NCI-H2029 treated with DMSO at 0.1 percent for 48 hours (cell line): ENCODE results near the gene GTF2A1.
"Not testable (repeated sequence)": the region's sequence is repeated elsewhere in the genome, so short reads cannot be mapped to it uniquely, and the experiment has no call there.

Source experiments
- DNase-seq: peaks from one replicate; lab custom pipeline; 2025; lab: John Stamatoyannopoulos, UW

GTF2A1 gene

GRCh38 chr14:81220830-81221578 is at the start of gene GTF2A1:
Gene GTF2A1 (minus strand): TSS chr14:81220959. CDS start chr14:81220518, 441 bp downstream.
- DNase-seq = peak; percentile 49

- no peak for DNase-seq
These were observed 49.2 kb upstream of the GTF2A1 start for GRCh38 chr14:81269979-81270375.

- DNase-seq = peak; percentile 71
These were observed 48.6 kb upstream of the GTF2A1 start for GRCh38 chr14:81269100-81269978.

DNA sequence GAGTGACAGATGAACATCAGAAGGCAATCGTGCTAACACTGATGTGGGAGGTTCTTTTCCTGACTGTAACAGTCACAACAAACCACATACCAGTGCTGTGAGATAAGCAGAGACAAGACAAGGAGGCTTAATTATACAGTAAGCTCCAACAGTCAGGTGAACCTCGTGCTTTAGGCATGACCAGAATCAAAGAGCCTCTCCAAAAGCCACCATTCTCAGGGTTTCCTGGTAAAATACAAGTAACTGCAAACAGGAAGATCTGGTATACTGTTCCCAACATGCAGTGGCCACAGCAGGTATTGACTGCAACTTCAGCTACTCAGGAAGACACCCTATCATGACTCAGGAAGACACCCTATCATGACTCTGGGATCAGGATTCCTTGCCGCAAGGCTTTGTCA is 47.3 kb upstream of the GTF2A1 start:
- DNase-seq = no peak

DNA sequence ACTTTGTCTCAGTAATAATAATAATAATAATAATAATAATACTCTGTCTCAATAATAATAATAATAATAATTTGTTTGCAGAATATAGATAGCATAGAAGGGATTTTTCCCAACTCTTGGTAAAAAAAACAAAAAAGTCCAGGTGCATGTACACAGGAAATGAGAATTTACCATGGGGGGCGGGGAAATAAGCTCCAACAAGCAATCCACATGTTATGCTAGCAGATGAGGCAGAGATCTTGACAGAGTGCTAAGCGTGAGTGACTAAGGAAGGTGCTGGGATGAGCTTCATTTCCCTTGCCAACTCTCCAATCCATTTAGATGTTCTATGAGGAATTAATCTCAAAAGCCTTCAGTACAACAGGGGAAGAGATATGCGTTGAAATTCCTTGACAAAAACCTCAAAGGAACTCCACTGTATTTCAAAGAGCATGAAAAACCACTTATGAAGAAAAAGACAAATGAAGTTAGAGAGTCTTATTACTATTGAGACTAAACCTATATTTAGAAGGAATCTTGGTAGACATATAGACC is 44.9 kb upstream of the GTF2A1 start:
- no peak for DNase-seq

DNA sequence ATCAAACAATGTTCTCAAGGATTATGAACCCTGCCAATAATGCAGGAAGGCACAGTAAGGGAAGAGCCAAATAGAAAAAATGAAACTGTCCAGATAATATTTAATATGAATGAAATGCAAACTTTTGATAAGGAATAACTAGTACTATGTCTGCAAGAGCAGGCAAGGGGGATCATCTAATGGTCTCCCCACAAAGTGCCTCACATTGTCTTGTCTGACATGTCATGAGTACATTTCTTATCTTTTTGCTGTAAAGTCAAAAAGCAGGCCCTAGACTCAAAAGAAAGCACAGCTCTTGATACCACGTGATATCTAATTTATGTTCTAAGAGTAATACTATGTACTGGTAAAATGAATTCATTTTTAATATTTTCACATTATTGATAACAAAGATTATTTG is 43.9 kb upstream of the GTF2A1 start:
- DNase-seq = no peak

- DNase-seq = no peak
These were observed 43.1 kb upstream of the GTF2A1 start for GRCh38 chr14:81263777-81264410.

DNA sequence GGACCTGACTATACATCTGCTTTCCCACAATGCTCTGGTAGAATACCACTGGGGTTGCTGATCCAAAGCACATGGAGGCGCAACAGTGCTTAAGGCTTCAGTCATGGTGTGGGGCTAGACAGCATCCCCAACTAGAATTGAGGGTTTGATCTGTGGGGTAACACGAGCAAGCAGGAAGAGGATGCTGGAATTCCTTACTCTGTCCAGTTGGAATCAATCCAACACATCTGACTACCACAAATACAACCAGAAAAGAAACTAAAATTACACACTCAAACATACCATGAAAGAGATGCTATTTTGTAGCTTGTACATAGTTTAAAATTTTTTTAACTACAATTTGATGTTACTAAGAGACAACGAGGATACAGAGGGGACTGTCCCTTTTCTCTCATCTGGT is 40.4 kb upstream of the GTF2A1 start:
- no peak for DNase-seq

DNA sequence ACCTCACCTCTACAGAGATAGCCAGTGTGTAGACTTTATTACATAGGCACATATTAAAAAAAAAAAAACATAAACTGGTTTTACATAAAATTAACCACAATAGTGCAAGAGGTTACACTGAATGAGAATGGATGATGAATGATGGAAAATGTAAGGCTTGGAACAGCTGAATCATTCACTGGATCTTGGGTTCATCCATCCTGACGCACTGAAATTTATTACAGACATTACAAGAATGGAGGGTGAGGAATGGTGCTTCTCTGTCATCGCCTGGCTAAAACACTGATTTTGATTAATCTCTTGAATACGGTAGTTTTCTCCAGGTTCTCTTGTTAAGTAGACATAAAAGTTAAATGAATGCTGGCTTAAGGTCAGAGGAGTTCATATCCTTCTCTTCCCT is 40.0 kb upstream of the GTF2A1 start:
- no peak for DNase-seq

DNA sequence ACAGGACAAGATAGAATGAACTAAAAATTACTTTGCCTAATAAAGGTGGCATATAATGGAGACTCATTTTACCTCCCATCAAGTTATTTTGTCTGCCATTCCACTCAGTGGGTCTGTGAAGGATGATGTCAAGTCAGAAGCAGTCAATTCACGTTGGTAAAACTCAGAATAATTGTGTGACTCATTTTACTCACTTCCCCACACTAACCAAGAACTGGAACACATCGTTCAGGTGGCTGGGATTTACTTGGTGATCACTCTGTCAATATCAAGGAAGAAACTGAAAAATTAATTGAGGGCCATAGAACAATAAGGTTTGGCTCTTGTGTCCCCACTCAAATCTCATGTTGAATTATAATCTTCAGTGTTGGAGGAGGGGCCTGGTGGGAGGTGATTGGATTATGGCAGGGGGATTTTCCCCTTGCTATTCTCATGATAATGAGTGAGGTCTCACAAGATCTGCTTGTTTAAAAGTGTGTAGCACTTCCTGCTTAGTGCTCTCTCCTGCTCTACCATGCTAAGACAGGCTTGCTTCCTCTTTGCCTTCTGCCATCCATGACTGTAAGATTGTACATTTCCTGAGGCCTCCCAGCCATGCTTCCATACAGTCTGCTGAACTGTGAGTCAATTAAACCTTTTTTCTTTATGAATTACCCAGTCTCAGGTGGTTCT is 35.7 kb upstream of the GTF2A1 start:
- no peak for DNase-seq

DNA sequence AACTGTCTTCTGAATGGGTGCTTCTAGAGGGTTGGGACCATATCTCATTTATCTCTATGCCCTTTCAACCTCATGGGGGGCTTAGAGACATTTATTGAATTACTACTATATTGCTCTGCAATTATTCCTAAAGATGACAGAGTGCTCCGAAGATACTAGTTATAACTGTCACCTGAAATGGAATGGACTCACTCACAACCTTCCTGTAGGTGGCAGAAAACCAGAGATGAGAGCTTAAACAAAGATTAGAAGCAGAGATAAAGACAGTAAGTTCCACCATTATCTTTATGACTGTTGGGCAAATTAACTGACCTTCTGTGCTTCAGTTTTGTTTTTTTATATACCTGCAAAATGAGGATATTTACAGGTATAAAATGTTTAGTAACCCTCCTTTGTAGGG is 31.5 kb upstream of the GTF2A1 start:
- no peak for DNase-seq

GRCh38 chr14:81247271-81247766 is 26.6 kb upstream of the GTF2A1 start:
- no peak for DNase-seq

- no peak for DNase-seq
These were observed 25.9 kb upstream of the GTF2A1 start for GRCh38 chr14:81246461-81247270.

GRCh38 chr14:81245771-81246170 is 25.0 kb upstream of the GTF2A1 start:
- no peak for DNase-seq

- not testable (repeated sequence) for DNase-seq
These were observed 23.7 kb upstream of the GTF2A1 start for GRCh38 chr14:81244431-81244830.

DNA sequence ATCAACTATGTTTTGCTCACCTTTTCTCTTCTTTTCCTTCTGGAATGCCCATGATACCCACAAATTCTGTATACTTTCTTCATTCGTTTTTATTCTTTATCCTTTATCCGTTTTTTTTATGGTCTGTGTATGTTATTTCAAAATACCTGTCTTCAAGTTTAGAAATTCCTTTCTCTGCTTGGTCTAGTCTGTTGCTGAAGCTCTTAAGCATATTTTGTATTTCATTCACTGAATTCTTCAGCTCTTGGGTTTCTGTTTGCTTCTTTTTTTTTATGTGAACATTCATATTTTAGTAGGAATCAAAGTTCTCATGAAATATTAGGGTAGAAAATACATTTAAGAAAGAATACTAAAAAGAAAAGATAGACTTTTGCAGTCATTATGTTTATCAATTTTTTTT is 22.7 kb upstream of the GTF2A1 start:
- DNase-seq = no peak

DNA sequence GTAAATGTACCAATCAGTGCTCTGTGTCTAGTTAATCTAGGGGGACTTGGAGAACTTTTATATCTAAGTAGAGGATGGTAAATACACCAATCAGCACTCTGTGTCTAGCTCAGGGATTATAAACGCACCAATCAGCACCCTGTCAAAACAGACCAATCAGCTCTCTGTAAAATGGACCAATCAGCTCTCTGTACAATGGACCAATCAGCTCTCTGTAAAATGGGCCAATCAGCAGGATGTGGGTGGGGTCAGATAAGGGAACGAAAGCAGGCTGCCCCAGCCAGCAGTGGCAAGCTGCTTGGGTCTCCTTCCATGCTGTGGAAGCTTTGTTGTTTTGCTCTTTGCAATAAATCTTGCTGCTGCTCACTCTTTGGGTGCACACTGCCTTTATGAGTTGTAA is 16.1 kb upstream of the GTF2A1 start:
- not testable (repeated sequence) for DNase-seq

DNA sequence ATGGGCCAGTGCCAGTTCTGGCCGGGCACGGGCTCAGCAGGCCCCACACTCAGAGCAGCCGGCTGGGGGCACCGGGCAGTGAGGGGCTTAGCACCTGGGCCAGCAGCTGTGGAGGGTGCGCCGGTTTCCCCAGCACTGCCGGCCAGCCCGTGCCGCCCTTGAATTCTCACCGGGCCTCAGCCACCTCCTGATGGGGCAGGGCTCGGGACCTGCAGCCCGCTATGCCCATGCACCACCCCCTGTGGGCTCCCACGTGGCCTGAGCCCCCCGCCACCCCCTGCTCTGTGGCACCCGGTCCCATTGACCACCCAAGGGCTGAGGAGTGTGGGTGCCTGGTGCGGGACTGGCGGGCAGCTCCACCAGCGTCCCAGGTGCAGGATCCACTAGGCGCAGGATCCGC is 15.4 kb upstream of the GTF2A1 start:
- DNase-seq = no peak

DNA sequence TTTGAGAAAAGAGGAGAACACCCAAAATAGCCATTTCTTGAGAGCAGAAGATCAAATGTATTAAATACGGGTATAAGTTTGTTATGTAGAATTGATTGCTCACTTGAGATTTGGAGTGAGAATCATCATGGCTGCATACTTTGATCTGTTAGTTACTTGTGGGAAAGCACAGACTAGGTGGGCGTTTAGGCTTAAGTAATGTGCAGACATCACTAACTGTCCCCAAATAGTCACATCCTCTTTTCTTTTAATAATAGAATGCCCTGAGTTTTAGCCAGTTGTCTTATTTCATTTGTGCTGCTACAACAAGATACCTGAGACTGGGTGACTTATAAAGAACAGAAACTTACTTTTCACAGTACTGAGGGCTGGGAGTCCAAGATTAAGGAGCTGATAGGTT is 14.3 kb upstream of the GTF2A1 start:
- DNase-seq = no peak

DNA sequence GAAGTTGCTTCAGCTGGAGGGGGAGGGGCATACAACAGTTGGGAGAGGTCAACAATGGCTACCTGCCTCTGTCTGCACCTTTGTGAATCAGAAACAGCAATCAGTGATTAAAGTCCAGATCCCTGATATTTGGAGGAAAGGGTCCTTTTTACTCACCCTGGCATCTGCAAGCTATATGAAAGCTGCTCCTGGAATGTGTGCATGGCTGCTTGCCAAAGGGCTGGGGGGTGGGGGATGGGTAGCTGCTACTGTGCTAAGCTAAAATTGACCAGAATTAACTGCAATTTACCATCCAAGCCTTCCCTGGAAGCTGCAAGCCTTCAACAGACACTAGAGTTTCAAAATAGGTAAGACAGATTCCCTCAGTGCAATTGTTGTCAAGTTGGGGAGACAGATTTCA is 13.5 kb upstream of the GTF2A1 start:
- DNase-seq = no peak

- no peak for DNase-seq
These were observed 12.9 kb upstream of the GTF2A1 start for GRCh38 chr14:81233615-81234014.
